ENCODE results near the gene PLD4.
"Not testable (repeated sequence)": the region's sequence is repeated elsewhere in the genome, so short reads cannot be mapped to it uniquely, and the experiment has no call there.

PLD4 gene

DNA sequence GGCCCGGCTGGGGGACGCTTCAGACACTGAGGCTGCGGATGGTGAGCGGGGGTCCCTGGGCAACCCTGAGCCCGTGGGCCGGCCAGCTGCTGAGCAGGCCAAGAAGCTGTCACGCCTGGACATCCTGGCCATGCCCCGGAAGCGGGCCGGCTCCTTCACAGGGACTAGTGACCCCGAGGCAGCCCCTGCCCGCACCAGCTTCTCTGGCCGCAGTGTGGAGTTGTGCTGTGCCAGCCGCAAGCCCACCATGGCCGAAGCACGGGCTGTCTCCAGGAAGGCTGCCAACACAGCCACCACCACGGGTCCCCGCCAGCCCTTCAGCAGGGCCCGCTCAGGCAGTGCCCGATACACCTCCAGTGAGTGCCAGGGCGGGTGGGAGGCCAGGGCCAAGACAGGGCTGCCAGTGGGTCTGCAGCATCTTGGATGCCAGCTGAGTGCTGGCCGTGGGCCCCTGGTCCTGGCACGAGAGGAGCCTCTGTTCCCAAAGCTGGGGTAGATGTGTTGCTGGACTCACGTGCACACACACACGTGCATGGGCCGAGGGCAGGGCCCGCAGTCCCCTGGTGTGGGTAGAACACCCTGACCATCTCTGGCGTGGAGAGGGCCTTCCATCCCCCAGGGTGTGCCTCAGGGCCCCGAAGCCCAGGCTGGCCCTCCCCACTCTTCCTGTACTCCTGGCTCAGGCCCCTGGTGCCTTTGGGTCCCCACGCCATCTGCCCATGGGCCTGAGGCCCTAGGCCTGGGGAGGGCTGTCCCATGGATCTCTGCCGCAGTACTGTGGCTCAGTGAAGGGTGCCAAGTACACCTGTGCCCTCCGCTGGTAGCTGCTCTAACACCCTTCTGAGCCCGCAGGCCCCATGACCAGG, 36.8 kb upstream of the PLD4 start:
- TF ChIP-seq, protein P1, sequence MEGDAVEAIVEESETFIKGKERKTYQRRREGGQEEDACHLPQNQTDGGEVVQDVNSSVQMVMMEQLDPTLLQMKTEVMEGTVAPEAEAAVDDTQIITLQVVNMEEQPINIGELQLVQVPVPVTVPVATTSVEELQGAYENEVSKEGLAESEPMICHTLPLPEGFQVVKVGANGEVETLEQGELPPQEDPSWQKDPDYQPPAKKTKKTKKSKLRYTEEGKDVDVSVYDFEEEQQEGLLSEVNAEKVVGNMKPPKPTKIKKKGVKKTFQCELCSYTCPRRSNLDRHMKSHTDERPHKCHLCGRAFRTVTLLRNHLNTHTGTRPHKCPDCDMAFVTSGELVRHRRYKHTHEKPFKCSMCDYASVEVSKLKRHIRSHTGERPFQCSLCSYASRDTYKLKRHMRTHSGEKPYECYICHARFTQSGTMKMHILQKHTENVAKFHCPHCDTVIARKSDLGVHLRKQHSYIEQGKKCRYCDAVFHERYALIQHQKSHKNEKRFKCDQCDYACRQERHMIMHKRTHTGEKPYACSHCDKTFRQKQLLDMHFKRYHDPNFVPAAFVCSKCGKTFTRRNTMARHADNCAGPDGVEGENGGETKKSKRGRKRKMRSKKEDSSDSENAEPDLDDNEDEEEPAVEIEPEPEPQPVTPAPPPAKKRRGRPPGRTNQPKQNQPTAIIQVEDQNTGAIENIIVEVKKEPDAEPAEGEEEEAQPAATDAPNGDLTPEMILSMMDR (IDR thresholded peaks at IDR 0.05; ENCODE audit: low read depth, low read length): no peak
- H3K4me3 ChIP-seq (ENCODE audit: low read depth, low read length): no peak overlapping the region

DNA sequence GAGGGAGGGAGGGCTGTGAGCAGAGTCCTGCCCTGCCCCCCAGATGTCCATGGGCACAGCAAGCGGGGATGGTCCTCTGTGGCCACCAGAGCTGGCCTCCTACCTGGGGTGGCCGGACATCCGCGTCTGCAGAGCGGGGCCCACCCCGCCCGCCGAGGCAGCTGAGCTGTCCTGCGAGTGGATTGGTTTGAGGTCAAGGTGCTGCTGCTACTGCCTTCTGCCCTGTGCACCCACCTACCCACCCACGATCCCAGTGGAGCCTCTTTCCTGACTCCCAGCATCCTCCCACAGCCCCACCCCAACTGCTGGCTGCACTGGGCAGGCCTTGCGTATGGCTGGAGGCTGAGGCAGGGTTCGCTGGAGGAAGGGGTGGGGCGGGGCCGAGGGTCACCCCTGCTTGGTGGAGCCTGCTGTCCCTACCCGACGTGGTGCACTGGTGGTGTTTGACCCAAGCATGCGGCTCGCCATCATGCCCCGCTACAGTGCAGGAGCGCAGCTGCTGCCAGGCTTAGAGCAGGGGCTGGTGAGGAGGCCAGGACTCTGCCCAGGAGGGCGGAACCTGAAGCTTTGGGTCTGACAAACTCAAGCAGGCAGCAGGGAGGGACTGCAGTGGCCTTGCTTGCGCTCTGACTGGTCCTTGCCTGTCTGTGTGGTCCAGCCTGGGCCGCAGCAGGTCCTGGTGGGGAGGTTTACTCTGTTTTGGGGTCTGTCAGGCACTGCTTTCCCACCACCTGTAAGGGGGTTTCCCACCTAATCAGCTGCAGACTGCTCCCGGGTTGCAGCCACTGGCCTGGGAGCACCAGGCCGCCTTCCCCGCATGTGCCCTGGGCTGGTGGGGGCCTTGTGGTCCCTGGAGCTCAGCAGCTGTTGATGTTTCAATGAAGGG, 35.9 kb upstream of the PLD4 start:
- TF ChIP-seq, protein P1 (IDR thresholded peaks at IDR 0.05; ENCODE audit: low read depth, low read length): no peak
- no peak overlapping the region for H3K4me3 ChIP-seq (ENCODE audit: low read depth, low read length)

DNA sequence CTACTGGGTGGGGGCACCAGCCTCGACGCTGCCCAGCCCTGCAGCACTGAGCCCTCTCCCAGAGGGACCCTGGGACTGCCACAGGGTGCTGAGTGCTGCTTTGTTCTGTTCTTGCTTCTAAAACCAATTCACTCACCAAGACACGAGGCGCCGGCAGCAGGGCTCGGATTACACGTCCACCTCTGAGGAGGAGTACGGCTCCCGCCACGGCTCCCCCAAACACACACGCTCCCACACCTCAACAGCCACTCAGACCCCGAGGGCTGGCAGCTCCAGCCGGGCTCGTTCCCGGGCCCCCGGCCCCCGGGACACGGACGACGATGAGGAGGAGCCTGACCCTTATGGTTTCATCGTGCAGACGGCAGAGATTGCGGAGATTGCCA, 35.3 kb upstream of the PLD4 start:
- TF ChIP-seq, protein P1 (IDR thresholded peaks at IDR 0.05; ENCODE audit: low read depth, low read length): no peak
- H3K4me3 ChIP-seq (ENCODE audit: low read depth, low read length): no peak overlapping the region

DNA sequence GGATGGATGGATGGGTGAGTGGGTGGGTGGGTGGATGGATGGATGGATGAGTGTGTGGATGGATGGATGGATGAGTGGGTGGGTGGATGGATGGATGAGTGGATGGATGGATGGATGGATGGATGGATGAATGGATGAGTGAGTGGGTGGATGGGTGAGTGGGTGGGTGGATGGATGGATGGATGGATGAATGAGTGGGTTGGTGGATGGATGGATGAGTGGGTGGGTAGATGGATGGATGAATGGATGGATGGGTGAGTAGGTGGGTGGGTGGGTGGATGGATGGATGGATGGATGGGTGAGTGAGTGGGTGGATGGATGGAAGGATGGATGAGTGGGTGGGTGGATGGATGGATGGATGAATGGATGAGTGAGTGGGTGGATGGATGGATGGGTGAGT, 34.4 kb upstream of the PLD4 start:
- not testable (repeated sequence) for H3K4me3 ChIP-seq (ENCODE audit: low read depth, low read length)

DNA sequence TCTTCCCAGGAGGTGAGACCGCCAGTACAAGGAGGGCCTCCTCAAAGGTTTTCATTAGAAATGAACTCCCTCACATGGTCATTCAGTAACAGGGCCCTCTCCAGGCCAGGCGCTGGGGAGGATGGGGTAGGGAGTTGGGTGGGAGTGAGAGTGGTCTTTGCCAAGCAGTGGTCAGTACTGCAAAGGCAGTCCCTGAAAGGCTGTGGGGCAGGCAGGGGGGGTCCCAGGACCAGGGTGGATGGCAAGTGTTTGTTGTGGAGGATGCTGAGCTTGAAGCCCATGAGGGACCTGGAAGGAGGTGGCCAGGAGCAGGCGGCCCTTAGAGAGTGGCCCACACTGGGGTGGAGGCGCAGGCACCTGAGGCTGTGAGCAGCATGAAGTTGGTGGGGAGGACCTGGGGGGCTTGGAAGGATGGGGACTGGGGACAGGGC, 33.5 kb upstream of the PLD4 start:
- H3K4me3 ChIP-seq (ENCODE audit: low read depth, low read length): no peak overlapping the region
- TF ChIP-seq, protein P1 (IDR thresholded peaks at IDR 0.05; ENCODE audit: low read depth, low read length): no peak

DNA sequence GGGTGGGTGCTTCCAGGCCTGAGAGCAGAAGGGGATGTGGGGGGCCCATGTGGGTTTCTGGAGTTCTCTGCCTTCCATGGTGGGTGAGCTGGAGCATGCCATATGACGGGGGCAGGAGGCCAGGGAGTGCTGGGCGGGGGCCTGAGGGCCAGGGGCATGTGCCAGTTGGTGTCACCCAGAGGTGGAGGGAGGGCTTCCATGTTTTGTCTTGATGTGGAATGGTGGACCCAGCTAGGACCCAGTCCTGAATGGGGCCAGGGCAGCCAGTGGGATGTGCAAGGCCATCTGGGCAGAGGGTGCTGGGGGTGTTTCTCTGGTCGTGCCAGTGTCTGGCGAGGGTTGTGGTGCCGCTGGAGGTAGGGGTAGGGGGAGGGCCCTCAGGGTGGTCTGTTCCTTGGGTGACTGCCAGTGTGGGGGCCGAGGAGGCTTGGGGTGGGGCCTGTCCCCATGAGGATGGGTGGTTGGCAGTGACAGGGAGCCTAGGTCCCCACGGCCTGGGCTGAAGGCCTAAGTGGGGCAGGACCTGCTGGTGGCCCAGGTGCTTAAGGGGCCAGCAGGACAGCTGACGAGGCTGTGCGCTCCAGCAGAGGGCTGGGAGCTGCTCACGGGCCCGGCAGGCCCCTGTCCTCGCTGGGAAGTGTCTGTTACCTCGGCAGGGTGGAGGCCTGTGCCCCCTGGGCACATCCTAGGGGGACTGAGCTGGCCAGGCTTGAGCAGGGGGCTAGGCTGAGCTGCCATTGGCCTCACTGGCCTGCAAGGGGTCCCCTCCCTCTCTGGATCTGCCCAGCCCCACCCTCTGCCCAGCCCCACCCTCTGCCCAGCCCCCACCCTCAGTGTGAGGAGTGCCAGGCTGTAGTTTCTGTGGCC, 32.8 kb upstream of the PLD4 start:
- TF ChIP-seq, protein P1 (IDR thresholded peaks at IDR 0.05; ENCODE audit: low read depth, low read length): no peak
- no peak overlapping the region for H3K4me3 ChIP-seq (ENCODE audit: low read depth, low read length)
